HG03469 (cell line): ENCODE data around the gene PLCXD3.
"Not testable (repeated sequence)": the region's sequence is repeated elsewhere in the genome, so short reads cannot be mapped to it uniquely, and the experiment has no call there.

Source experiments
- ATAC-seq: cut with Tn5 transposase; IDR thresholded peaks from one replicate; pipeline ENCODE4 v1.9.1; 2021; ENCODE audit warnings: mild to moderate bottlenecking, moderate library complexity, moderate number of reproducible peaks; ENCODE audit not compliant: unreplicated experiment

PLCXD3 gene

DNA sequence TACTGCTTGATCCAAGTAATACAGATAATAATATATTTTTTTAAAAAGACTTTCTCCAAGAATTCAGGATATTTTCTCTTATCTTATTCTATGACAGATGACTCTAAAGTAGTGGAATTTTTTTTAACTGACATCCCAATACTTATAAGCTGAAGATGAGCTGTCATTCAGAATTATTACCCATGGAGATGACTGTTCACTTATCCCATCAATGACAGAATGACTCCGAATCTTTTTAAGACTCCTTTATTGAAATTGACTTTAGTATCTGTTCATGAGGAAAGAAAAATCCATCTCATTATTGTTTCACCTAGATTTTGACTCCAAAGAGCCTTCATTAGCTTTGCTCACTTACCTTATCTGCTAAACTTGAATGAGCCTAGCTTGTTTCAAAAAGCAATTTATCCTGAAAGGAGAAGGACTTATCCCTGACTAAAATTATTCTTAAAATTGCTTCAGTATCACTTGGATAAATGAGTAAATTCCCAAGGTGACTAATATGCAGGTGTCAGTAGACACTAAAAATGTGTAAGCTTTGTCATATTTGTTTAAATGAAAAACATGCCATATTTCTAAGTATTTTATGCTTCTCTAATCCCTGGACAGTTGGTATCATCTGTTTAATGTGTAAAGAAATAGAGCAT is 146.9 kb downstream of the PLCXD3 start:
- no peak for ATAC-seq

DNA sequence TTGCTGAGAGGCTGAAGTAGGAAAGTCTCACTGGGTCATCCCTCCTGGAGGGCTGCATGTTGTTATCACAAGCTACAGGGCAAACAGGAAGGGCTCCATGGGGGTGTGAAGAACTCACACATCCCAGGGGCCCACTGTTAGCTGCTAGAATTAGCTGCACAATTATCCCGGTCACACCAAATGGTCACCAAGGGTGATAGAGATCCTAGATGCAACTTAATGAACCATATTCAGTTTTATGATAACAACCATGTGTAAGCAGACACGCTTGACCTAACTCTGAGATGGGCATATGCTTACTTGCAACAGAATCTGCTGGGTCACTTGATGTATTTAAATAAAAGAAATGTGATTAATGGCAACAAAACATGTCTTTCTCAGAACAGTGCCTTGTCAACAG is 153.6 kb downstream of the PLCXD3 start:
- no peak for ATAC-seq

DNA sequence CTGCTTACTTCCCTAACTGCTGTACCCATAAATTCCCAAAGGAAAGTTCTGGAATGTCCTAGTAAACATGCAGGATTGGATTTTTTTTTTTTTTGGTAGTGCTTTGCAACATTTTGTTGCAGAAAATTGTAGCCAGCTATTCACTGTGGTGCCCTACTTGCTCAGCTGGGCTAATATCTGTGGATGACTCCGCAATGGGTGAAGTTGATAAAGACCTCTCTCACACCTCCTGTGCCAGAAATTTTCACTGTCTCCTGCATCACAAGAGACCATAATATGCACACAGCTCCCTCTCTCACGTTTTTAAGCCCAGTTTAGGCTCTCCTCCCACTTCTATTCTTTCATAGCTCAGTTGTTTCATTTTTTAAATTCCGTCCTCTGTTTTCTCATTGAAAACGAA is 160.6 kb downstream of the PLCXD3 start:
- no peak for ATAC-seq

DNA sequence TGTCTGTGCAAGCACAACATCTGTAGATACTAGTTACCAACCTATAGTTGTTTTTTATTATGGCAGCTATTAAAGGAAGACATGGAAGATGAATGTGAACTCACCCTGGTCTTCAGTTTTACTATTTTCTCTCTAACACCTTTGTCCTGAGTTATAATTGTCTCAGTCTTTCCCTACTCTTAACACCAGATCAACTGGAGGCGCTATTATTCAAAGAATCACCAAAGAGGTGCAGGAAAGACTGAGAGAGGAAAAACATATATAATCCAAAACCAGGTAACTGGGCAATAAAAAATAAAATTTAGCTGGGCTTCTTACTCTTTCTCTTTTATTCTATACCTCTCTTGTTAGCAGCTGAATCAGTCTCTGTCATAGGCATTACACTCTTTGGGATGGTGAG is 162.8 kb downstream of the PLCXD3 start:
- no peak for ATAC-seq

DNA sequence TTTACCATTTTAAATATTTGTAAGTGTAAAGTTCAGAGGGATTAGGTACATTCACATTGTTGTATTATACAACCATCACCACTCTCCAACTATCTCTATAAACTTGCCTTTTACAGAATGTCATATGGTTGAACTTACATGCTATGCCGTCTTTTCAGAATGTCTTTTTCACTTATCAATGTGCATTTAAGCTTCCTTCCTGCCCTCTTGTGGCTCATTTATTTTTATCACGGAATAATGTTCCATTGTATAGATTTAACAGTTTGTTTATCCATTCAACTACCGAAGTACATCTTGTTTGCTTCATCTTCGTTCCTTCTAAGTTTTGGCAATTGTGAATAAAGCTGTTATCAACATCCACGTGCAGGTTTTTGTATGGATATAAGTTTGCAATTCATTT is 163.8 kb downstream of the PLCXD3 start:
- no peak for ATAC-seq

DNA sequence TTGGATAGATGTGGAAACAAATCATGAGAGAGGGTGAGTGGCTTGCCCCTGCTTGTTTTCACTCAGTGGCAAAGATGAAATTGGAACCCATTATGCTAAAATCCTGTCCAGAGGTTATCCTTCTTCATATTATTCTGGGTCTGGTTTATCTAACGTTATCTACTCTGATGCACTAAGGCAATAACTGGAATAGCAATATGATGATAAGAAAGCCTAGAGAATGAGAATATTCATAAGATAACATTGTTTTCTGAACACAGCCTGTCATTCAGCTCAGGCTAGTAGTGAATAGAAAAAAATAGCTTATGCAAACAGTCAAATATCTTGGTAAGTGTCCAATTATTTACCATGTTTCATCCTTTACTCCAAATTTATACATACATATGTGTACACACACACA is 165.1 kb downstream of the PLCXD3 start:
- ATAC-seq: no peak

DNA sequence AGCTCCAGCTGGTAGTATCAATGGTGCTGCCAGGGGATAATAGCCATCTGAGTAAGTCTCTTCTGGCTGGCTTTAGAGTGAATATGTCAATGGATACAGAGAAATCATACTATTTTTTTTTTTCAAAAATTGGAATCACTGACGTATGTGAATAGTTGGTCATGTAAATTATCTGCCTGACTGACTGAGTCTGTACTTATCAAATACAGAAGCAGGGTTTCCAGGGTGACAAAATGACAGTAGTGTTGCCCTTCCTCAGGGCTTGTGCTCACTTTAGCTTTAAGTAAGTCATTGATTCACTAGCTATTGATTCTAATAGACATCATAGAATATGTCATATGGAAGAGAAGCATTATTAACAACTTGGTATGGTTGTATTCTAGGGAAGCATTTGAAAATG is 171.1 kb downstream of the PLCXD3 start:
- ATAC-seq: no peak

DNA sequence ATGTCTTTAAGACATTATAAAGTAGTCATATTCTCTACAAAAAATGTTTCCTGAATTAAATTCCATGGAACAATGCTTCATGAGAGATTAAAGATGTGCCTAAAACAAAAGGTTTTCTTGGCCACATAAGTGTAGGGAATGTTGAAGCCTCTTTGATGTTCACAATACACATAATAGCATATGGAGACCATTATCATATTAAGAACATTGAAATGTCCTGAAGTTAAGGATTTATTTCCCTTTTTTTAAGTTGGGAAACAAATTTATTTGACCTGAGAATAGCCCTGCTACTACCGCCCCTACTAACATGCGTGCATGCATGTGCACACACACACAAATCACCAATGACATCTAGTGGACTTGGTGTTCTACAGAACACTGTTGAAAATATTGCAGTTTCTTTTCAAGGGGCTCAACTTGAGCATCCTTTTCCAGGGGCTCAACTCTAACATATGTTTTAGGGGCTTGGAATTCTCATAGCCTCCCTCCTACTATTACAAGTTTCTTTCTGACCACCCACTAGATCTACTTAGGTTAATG is 172.2 kb downstream of the PLCXD3 start:
- no peak for ATAC-seq

DNA sequence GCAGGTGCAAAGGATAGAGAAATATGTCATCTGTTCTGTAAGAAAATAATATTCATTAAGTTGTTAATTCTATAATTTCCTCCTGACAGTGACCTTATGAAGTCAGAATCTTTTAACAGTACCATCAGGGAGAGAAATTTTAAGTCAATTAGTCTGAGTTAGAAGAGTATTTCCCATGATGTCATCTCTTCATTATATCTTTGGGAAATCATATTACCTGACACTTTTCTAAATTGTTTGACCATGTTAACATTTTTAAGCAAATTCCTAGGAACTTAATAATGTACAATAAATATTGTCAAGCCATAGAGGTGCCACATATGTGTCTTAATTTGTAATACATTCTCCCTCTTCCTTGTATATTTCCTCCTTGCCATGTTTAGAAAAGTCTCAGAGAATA is 172.7 kb downstream of the PLCXD3 start:
- no peak for ATAC-seq

DNA sequence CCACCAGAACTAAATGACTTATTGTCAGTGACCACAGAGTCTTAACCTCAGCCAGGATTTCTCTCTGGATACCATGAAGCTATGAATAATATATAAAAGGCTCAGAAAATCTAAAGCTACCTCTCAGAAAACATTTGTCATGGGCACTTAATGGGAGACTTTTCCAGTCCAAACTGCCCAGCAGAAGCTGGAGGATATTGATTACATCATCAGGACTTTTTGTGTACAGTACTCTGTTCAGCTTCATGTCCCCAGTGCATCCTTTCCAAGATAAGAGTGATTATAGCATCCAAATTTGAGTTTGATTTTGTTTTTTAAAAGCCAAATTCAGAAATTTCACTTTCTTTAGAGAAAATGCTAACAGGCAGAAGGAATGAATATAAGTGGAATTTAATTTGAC is 173.2 kb downstream of the PLCXD3 start:
- no peak for ATAC-seq

DNA sequence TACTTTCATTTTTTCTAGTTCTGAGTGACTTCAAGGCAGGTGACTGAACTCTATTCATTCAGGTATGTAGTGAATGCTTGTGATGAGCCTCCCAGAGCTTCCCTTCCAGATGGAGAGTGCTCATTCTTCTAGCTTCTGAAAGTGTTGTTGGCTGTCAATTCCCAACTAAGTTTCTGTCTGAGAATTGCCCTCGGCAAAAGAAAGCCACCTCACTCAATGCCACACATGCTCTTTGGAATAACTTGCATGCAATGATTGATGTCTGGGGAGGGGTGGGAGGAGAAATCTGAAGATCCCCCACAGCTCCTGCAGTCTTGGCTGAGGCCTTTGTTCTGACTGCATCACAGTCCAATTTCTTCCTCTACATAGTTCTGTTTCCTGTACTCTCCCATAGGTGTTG is 173.9 kb downstream of the PLCXD3 start:
- no peak for ATAC-seq

DNA sequence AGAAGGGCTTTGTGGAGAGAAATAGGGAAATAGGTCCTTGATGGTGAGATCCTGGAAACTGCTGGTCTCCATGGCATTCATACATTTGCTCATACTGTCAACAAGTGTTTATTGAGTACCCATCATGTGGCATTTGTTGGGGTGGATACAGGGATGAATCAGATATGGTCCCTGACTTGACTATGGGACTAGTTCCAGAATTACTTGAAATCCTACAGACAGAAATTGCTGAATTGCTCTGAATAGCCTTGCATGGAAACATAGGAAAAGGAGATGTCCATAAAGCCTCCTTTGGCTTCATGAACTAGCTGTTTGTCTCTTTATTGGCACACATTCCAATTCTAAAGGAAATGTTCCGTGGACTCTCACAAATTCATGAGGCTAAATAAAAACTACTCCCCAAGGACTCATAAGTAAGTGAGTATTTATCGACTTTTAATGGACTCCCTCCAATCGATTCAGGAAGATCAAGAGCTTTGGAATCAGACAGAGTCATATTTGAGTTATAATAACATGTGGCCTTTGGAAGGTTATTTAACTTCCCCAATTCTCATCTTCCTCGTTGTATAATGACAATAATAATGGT is 174.7 kb downstream of the PLCXD3 start:
- no peak for ATAC-seq

DNA sequence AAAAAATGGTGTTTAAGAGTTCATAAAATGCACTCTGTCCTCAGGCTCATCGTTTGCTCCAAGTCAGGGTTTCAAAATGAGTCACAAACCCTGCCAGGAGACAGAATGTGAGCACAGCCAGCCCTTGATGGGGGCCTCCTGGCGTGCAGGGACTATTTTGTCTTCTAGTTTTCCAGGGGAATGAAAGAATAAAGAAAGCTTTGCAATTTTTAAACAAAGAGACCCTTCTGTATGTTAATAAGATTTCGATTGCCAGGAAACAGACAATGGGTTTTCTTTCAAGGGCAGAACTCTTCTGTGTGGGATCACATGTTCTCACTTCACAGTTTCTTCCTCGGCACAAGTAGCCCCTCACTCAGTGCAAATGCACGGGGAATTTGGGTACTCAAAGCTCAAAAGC is 175.6 kb downstream of the PLCXD3 start:
- ATAC-seq: peak; percentile 70

DNA sequence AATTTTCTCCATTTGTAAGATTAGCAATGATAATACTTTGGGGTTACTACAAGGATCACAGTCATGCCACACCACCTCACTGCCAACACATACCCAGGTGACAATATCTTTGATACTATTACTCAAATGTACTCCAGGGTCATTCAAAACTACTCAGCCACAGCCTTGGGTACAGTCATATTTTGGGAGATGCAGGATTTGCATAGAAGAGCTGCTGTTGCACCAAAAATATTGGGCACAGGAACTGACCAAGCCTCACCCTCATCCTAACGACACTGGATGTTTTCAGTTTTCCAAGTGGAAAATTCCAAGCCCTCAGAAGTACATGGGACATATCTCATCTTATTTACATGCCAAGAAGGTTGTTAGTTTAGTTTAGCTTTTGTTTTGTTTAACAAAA is 176.2 kb downstream of the PLCXD3 start:
- no peak for ATAC-seq

DNA sequence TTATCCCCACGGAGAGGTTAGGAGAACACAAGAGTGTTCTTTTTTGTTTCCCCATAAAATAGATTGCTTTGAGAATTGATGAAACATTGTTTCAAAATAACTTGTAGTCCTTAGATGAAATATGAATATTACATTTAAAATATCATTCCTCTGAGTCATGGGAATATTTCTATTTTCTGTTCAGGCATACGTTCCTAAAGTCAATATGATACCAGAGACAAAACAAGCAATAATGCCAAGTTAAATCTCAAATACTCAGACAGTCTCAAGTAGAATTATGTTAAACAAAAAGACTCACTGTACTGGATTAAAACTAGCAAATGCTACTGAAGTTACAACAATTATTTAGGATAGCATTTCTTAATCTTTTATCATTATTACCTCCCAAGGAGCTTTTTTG is 185.3 kb downstream of the PLCXD3 start:
- no peak for ATAC-seq

DNA sequence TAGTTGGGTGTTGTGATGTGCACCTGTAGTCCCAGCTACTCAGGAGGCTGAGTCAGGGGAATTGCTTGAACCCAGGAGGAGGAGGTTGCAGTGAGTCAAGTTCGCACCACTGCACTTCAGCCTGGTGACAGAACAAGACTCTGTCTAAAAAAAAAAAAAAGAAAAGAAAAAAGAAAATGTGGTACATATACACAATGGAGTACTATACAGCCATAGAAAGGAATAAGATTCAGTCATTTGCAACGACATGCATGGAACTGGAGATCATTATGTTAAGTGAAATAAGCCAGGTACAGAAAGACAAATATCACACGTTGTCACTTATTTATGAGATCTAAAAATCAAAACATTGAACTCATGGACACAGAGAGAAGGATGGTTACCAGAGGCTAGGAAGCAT is 187.6 kb downstream of the PLCXD3 start:
- ATAC-seq: not testable (repeated sequence)

DNA sequence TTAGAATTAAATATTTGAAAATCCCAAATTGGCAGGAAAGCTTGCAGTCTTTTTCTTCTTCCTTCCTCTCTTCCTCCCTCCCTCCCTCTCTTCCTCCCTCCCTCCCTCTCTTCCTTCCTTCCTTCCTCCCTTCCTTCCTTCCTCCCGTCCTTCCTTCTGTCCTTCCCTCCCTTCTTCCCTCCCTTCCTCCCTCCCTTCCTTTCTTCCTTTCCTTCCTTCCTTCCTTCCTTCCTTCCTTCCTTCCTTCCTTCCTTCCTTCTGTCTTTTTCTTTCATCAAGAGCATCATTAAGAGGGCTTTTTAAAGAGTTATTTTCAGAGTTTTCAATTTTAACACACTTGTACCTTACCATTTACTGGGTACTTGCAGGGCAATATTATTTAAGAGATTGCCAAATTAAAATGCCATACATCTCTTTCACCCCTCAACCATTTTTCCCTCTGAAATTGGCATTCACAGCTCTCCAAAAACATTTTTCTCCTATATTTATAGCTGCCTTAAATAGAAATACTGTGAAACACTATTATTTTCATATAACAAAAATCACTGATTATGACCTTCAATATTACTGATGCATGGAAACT is 197.8 kb downstream of the PLCXD3 start:
- ATAC-seq: no peak

DNA sequence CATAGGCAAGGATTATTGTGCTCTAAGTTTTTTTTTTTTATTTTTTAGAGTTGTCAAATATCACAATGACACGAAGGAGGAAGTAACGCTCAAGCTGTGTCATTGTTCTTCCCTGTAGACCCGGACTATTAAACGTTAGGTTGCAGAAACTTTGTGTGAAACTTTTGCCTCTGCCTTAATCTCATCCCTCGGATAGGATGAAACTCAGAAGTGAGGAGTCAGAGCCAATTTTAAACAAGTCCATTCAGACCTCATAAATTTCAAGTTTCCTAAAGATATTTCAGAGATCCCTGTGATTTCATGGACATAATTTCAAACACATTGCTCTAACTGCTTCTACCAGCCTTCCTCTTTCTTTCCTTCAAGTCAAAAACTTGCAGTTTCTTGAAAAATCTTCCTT is 198.3 kb downstream of the PLCXD3 start:
- no peak for ATAC-seq

DNA sequence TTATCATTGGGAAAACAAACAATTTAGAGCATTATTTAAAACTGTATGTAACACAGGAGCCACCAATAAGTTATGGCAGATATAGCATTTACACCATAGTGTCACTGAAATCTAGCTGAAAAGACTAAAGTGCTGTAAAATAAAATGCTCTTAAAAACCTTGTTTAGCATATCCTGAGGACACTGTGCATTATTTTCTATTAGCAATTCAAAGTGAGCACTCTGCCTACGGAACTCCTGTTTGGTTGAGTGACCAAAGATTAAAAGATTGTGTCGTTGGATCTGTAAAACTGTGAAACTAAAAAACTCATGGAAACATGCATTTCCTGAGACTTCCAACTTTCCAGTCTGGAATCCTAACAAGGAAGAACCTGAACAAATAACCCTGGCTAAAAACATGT is 201.1 kb downstream of the PLCXD3 start:
- no peak for ATAC-seq

DNA sequence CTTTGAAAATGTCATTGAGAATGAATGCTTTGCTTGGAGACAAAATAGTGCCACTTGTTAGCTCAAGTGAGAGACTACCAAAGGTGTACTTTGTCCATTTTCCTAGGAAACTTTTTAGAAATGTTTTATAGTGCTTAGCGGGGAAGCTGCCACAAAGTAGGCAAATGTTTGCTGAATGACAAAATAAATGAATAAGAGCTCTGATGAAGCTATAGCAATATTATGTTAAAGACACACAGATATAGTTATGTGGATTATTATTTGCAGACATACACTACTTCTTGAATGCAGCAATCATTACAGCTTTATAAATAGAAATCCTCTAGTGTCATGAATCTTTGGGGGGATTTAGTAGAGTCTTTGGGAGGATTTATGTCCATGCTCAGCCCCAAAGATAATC is 204.4 kb downstream of the PLCXD3 start:
- no peak for ATAC-seq

DNA sequence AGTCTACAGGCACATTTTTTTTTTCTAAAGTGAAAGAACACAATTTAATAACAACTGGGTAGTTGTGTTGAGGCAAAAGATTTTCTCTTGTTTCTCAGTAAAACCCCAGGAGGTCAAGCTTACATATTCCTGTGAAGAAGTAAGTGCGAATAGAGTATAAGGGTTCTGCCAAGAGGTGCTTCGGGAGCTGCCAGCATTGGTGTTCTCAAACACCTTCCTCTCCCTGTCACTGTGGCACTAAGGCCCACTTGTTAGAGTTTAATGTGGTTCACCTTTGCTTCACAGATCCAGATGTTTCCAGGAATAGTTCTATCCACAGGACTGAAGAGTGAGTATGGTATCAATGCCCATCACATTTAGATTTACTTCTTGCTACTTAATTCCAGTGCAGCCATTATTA is 205.3 kb downstream of the PLCXD3 start:
- no peak for ATAC-seq

DNA sequence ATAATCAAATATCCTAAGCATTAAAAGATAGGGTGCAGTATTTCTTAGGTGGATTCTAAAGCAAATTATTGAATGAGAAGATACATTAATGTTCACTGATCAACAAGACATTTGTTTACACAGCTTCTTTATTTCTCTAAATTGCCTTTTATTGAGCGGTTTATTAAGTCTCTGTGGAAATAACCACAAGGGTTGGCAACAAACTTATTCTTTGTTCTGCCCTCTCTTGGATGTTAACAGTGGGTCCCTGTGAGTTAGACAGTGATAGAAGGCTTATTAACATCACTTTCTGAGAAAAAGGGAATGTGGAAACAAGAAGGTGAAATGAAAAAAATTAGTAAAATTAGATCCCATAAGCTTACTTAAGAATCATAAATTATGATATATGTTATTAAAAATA is 214.3 kb downstream of the PLCXD3 start:
- ATAC-seq: no peak

DNA sequence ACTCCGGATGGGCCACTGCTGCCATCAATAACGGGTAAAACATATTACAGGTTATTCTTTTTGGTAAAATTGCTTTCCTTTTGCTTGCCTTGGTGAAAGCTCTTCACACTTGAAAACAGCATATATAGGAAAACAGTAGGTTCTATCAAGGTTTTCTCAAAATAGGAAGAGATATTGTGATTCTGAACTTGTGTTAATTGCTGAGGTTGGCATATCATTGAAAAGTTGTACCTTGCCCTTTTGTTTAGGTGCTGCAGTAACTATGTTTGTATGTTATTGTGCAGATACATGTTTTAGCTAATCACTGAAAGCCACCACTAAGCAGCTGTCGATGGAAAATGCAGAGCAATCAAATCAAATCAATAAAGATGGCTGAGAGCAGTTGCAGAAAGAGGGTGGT is 219.1 kb downstream of the PLCXD3 start:
- ATAC-seq: no peak
